ENCODE data around the gene SLC30A7.

Gene SLC30A7

GRCh38 chr1:101030881-101031280 lies 135.0 kb downstream of the SLC30A7 start:
- no peak for DNase-seq
